Naive thymus-derived CD8-positive, alpha-beta T cell (primary cell): ENCODE data around the gene SPRN. TPM values are rescaled to one million over a fixed set of nuclear protein-coding genes. Genes with fewer than 3 reads are reported as not detected.
A peak's percentile ranks its signal among the peaks of the same experiment; 100 is the strongest.

Experiments used
- ATAC-seq, 2 donors: fragments of 150-1000 bp; cut with Tn5 transposase in 1 of 2; sonication (Bioruptor Pico), chemical (Tn5 transposase) in 1 of 2; 1 replicate in 1 of 2; 2 replicates in 1 of 2; pipeline ENCODE4 v1.10.0; 2021; ENCODE audit warnings: mild to moderate bottlenecking in 2 of 2, moderate library complexity in 2 of 2
- POLR2A ChIA-PET: fragments of 350-600 bp; sonication (Branson Sonifier 250); formaldehyde crosslinking; loops from one replicate; lab custom pipeline; 2021; ENCODE audit warnings: antibody characterized with exemption; lab: Charles Lee
- DNase-seq, 10 donors: peaks; one replicate each; pipeline versions ENCODE4 v3.0.0 to v3.0.0-alpha.2; 2020 to 2022
- H3K27ac Mint-ChIP-seq, 10 donors: one replicate each; pipeline ENCODE4 v1.8.0; 2020 to 2022; ENCODE audit warnings: mild to moderate bottlenecking in 10 of 10, mixed read lengths in 10 of 10, moderate library complexity in 4 of 10, inconsistent platforms in 1 of 10
- H3K27me3 Mint-ChIP-seq, 5 donors: one replicate each; pipeline ENCODE4 v1.8.0; 2021 to 2022; ENCODE audit warnings: mixed read lengths in 5 of 5
- H3K36me3 Mint-ChIP-seq, 3 donors: one replicate each; pipeline ENCODE4 v1.8.0; 2020 to 2022; ENCODE audit warnings: mixed read lengths in 3 of 3, mild to moderate bottlenecking in 2 of 3, inconsistent platforms in 1 of 3
- H3K4me1 Mint-ChIP-seq, 4 donors: one replicate each; pipeline ENCODE4 v1.8.0; 2021 to 2022; ENCODE audit warnings: mixed read lengths in 4 of 4
- H3K4me3 Mint-ChIP-seq, 10 donors: one replicate each; pipeline ENCODE4 v1.8.0; 2020 to 2022; ENCODE audit warnings: mild to moderate bottlenecking in 10 of 10, mixed read lengths in 10 of 10, moderate library complexity in 6 of 10, inconsistent platforms in 1 of 10
- H3K9me3 Mint-ChIP-seq, 9 donors: one replicate each; pipeline ENCODE4 v1.8.0; 2020 to 2022; ENCODE audit warnings: mixed read lengths in 9 of 9, mild to moderate bottlenecking in 3 of 9, inconsistent platforms in 1 of 9, moderate library complexity in 1 of 9
- microRNA-seq: library from miRNA; unstranded; fragments of <30 nt; microRNA quantifications from one replicate; pipeline ENCODE4 v1.2.0, GENCODE V29; 2022; ENCODE audit warnings: borderline microRNAs expressed
- polyA plus RNA-seq, 3 donors: library from polyadenylated mRNA; unstranded; fragments of 300-500 nt; fragmentation: Illumina TruSeq; gene quantifications; one replicate each; pipeline ENCODE4 v1.2.3, GENCODE V29; 2021
- total RNA-seq, 8 experiments: library from RNA in 2 of 8; stranded (reverse) in 2 of 8; gene quantifications; one replicate each; pipeline ENCODE4 v1.2.3 and lab custom pipeline; 2021 to 2026

Gene SPRN
- total and polyA plus RNA-seq, 5 experiments from 2014 or later = 0.06 to 0.39 (median 0.28) TPM; not detected in 2

- Mint-ChIP-seq H3K27me3 (no peaks in the 10 kb centered on the region), H3K27ac (peak within 1 kb of the TSS in 9 of 10 donors; percentile 48 to 90 (median 69)), H3K4me1 (peaks cover 7 to 23% (median 17%) of the 10 kb centered on the region in 4 donors), H3K36me3 (peaks cover 0 to 20% (median 6%) of the 10 kb centered on the region in 3 donors), H3K4me3 (peak within 1 kb of the TSS; percentile 64 to 89 (median 80)), H3K9me3 (no peaks in the 10 kb centered on the region)
- DNase-seq (peak; percentile 86 to 96 (median 92)), ATAC-seq (peak; percentile 97 to 99)
- POLR2A ChIA-PET = interaction anchor here (0.7 to 2.0 kb wide), 6 partner anchors 8 to 37 kb away, joined by 3 to 14 read pairs (median 4); partner anchors contain the start of genes CALY and MTG1
Observed at GRCh38 chr10:133373174-133374090, 51.0 kb downstream of the SPRN start, which contains the start of gene ECHS1. Gene ECHS1 (minus strand): TSS chr10:133373354. CDS start chr10:133373333, 21 bp downstream.

GRCh38 chr10:133372507-133372906, 51.9 kb downstream of the SPRN start:
- peaks cover 7 to 21% (median 16%) of the 10 kb centered on the region in 4 donors for H3K4me1 Mint-ChIP-seq
- ATAC-seq (no peak), DNase-seq (no peak)
- H3K4me3 Mint-ChIP-seq = peak overlapping the region in 9 of 10 donors; percentile 64 to 89 (median 77)
- POLR2A ChIA-PET = interaction anchor here (0.8 to 2.0 kb wide), 4 partner anchors 9 to 22 kb away, joined by 3 to 14 read pairs (median 7); partner anchors contain the start of gene MTG1
- H3K27ac Mint-ChIP-seq = peak overlapping the region in 3 of 10 donors; percentile 53 to 68 (median 59)
- H3K9me3 Mint-ChIP-seq = no peaks in the 10 kb centered on the region
- H3K36me3 Mint-ChIP-seq = peaks cover 0 to 26% (median 6%) of the 10 kb centered on the region in 3 donors
- H3K27me3 Mint-ChIP-seq = no peaks in the 10 kb centered on the region

Small RNA genes lying within 50 kb of the gene (microRNA-seq; reads per million reads assigned to microRNA genes)
- not detected for gene MIR3944

Other genes starting within 250 kb of the SPRN start
- gene UTF1, start 194.4 kb downstream of the SPRN start, total RNA-seq = not detected
- not detected for gene UTF1, start 194.4 kb downstream of the SPRN start, polyA plus RNA-seq
- not detected for gene VENTX, start 186.8 kb downstream of the SPRN start, total RNA-seq
- gene VENTX, start 186.8 kb downstream of the SPRN start, polyA plus RNA-seq = not detected
- 1 to 10 TPM; 8.5 to 9.4 TPM for gene ADAM8, start 147.8 kb downstream of the SPRN start, total RNA-seq
- gene ADAM8, start 147.8 kb downstream of the SPRN start, polyA plus RNA-seq = 10 to 100 TPM in 1 of 3 donors, 1 to 10 TPM in 2; 7.8 to 28.4 (median 9.5) TPM
- 10 to 100 TPM; 61.4 to 72.9 TPM for gene TUBGCP2, start 115.8 kb downstream of the SPRN start, total RNA-seq
- 10 to 100 TPM; 24.7 to 35.6 (median 32.0) TPM for gene TUBGCP2, start 115.8 kb downstream of the SPRN start, polyA plus RNA-seq
- gene ZNF511, start 115.7 kb downstream of the SPRN start, total RNA-seq = 10 to 100 TPM; 38.0 to 38.3 TPM
- gene ZNF511, start 115.7 kb downstream of the SPRN start, polyA plus RNA-seq = 10 to 100 TPM; 75.9 to 80.4 (median 79.2) TPM
- 1 to 10 TPM; 5.9 to 6.9 TPM for gene CALY, start 87.7 kb downstream of the SPRN start, total RNA-seq
- gene CALY, start 87.7 kb downstream of the SPRN start, polyA plus RNA-seq = under 1 TPM; 0.22 to 0.44 (median 0.26) TPM
- not detected for gene PRAP1, start 77.3 kb downstream of the SPRN start, total RNA-seq
- gene PRAP1, start 77.3 kb downstream of the SPRN start, polyA plus RNA-seq = under 1 TPM in 1 of 3 donors, not detected in 2; 0.36 TPM
- gene FUOM, start 66.6 kb downstream of the SPRN start, total RNA-seq = 10 to 100 TPM; 17.1 to 23.7 TPM
- gene FUOM, start 66.6 kb downstream of the SPRN start, polyA plus RNA-seq = 10 to 100 TPM; 17.4 to 21.4 (median 18.2) TPM
- 10 to 100 TPM; 28.3 to 29.2 TPM for gene ECHS1, start 51.3 kb downstream of the SPRN start, total RNA-seq
- 100 to 1,000 TPM; 103 to 110 (median 104) TPM for gene ECHS1, start 51.3 kb downstream of the SPRN start, polyA plus RNA-seq
- 10 to 100 TPM; 11.3 to 11.9 TPM for gene PAOX, start 45.4 kb downstream of the SPRN start, total RNA-seq
- 10 to 100 TPM; 10.9 to 15.6 (median 11.9) TPM for gene PAOX, start 45.4 kb downstream of the SPRN start, polyA plus RNA-seq
- 10 to 100 TPM; 62.4 to 67.9 TPM for gene MTG1, start 30.5 kb downstream of the SPRN start, total RNA-seq
- gene MTG1, start 30.5 kb downstream of the SPRN start, polyA plus RNA-seq = 10 to 100 TPM; 19.4 to 37.9 (median 28.5) TPM
- 1 to 10 TPM; 3.8 to 4.2 TPM for gene SCART1, start 29.3 kb upstream of the SPRN start, total RNA-seq
- under 1 TPM in 1 of 3 donors, not detected in 2; 0.04 TPM for gene SCART1, start 29.3 kb upstream of the SPRN start, polyA plus RNA-seq
- 1 to 10 TPM; 1.2 to 1.4 TPM for gene CYP2E1, start 102.7 kb upstream of the SPRN start, total RNA-seq
- under 1 TPM in 1 of 3 donors, not detected in 2; 0.02 TPM for gene CYP2E1, start 102.7 kb upstream of the SPRN start, polyA plus RNA-seq
- 1 to 10 TPM in 1 of 2 experiments, under 1 TPM in 1; 0.99 to 1.7 TPM for gene SYCE1, start 141.0 kb upstream of the SPRN start, total RNA-seq
- gene SYCE1, start 141.0 kb upstream of the SPRN start, polyA plus RNA-seq = under 1 TPM in 2 of 3 donors, not detected in 1; 0.10 to 0.59 TPM
- not detected for gene FRG2B, start 202.2 kb upstream of the SPRN start, total RNA-seq
- gene FRG2B, start 202.2 kb upstream of the SPRN start, polyA plus RNA-seq = not detected